ENCODE data around the gene CACNA1E. TPM values are rescaled to one million over a fixed set of nuclear protein-coding genes. Genes with fewer than 3 reads are reported as not detected.

Gene CACNA1E
- total and polyA plus RNA-seq, 2 of the 4 experiments (the other 2 are of a cell fraction) = not detected

DNA sequence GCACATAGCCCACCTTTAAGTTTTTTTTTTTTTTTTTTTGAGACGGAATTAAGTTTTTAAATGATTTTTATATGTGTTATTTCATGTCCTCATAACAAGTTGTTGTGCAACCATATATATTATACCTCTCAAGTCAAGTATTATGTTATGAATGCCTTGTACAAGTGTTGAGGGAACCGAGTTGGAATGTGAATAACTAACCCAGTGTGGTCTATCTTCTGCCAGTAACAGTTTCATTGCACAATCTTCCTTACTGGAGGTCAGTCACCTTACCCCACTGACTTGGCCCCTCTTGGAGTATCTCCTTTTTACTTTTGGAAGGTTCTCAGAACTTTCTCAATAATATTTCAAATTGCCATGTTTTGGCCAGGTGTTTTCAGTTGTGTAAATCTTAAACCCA, 201.9 kb downstream of the CACNA1E start:
- Histone ChIP-seq H2BK5ac (ENCODE audit: low read depth, low read length, poor library complexity, severe bottlenecking) (no peak overlapping the region), H4K5ac (ENCODE audit: low read depth, low read length) (no peak overlapping the region), H4K8ac (ENCODE audit: low read depth in 2 of 2, low read length in 2 of 2) (no peak overlapping the region), H3K9me1 (ENCODE audit: insufficient read depth, low read length) (no peaks in the 10 kb centered on the region), H3K79me1 (ENCODE audit: low read depth in 1 of 2, low read length in 2 of 2) (no peaks in the 10 kb centered on the region), H2BK120ac (ENCODE audit: low read depth, low read length) (no peak overlapping the region), H2AFZ (replicated peaks; ENCODE audit: low read length, poor library complexity) (no peak overlapping the region), H3K4me1 (ENCODE audit: control insufficient read depth, insufficient read depth, low read length) (no peaks in the 10 kb centered on the region), H3K18ac (ENCODE audit: low read depth, low read length) (no peak overlapping the region), H3K4me2 (ENCODE audit: low read depth, low read length) (no peak overlapping the region), H3K27me3 (ENCODE audit: control insufficient read depth, insufficient read depth, low read length) (no peaks in the 10 kb centered on the region), H3K36me3 (ENCODE audit: control insufficient read depth, insufficient read depth, low read length) (no peaks in the 10 kb centered on the region), H2AK9ac (replicated peaks; ENCODE audit: low read depth, low read length, poor library complexity) (no peak overlapping the region), H3K56ac (ENCODE audit: extremely low read depth, insufficient read depth, low read length) (no peak overlapping the region), H3K4me3 (ENCODE audit: insufficient read depth, low read depth, low read length) (no peak overlapping the region), H3K9me3 (ENCODE audit: control insufficient read depth, insufficient read depth, low read length) (peaks cover 5% of the 10 kb centered on the region), H3K23ac (ENCODE audit: low read depth, low read length) (no peak overlapping the region), H3K4ac (ENCODE audit: low read depth, low read length) (no peak overlapping the region), H2BK15ac (ENCODE audit: low read depth, low read length) (no peak overlapping the region), H2AK5ac (ENCODE audit: low read depth, low read length) (no peak overlapping the region), H4K20me1 (ENCODE audit: insufficient read depth, low read length) (no peaks in the 10 kb centered on the region), H3K9ac (ENCODE audit: low read depth, low read length) (no peak overlapping the region), H2BK20ac (ENCODE audit: low read depth, low read length) (no peak overlapping the region), H3K27ac (ENCODE audit: insufficient read depth, low read length) (no peak overlapping the region), H3K14ac (replicated peaks; ENCODE audit: low read depth, low read length) (no peak overlapping the region), H4K91ac (ENCODE audit: insufficient read depth, low read depth, low read length) (no peak overlapping the region)
- intact Hi-C loops (cut with micrococcal nuclease) = no loop called here
- dilution Hi-C loops (cut with HindIII; ENCODE audit: low sequenced_read_pairs, unreplicated experiment) = no loop called here
- TF ChIP-seq RAD21 (IDR thresholded peaks at IDR 0.05; ENCODE audit: low read length) = no peak
- no peak for TF ChIP-seq MAFK (IDR thresholded peaks at IDR 0.05; ENCODE audit: low read depth, low read length)
- POLR2A ChIA-PET (ENCODE audit: unreplicated experiment) = no interaction called here
- no CpG with 5 or more reads among the region's 2 CpGs for WGBS, 2 experiments (ENCODE audit: extremely low coverage in 2 of 2, insufficient read length in 1 of 2)
- BruUV-seq (replicated peaks) = no TSS peak
- ATAC-seq (ENCODE audit: low read depth) (no peak), DNase-seq (no peak)
- in situ Hi-C loops (cut with MboI; ENCODE audit: low sequenced_read_pairs) = no loop called here
- CTCF ChIA-PET = no interaction called here

Data from IMR-90 (cell line).